HEK293T (cell line): ENCODE measurements around the gene CMTM5.

Experiments
- FOXK2 ChIP-seq: fragments of 450-650 bp; IDR thresholded peaks from 2 replicates; pipeline ENCODE4 v1.6.1; 2016; ENCODE audit warnings: mild to moderate bottlenecking
- LEF1 ChIP-seq: fragments of 450-650 bp; IDR thresholded peaks from 2 replicates; pipeline ENCODE4 v1.6.1; 2017; ENCODE audit warnings: mild to moderate bottlenecking, borderline replicate concordance

- no peak for TF ChIP-seq LEF1
- TF ChIP-seq FOXK2, result no peak
Observed at GRCh38 chr14:23377198-23377550, 328 bp downstream of the CMTM5 start.
